RPMI7951 (cell line): Measurements from ENCODE around the gene BOK. TPM values are rescaled to one million over a fixed set of nuclear protein-coding genes. Genes with fewer than 3 reads are reported as not detected.
"Not testable (repeated sequence)": the region's sequence is repeated elsewhere in the genome, so short reads cannot be mapped to it uniquely, and the experiment has no call there.

Experiments
- DNase-seq: peaks from one replicate; pipeline ENCODE4 v3.0.0-alpha.2; 2012; ENCODE audit warnings: low read depth
- total RNA-seq: library from RNA; depleted of rRNA; stranded (reverse); fragments of >200 nt; shearing (Covaris generic); gene quantifications from 2 replicates; pipeline ENCODE4 v1.2.3, GENCODE V29; 2014; rRNA removed

BOK gene
- 13.1 and 13.2 TPM in 2 replicates for total RNA-seq

- peak; percentile 83 for DNase-seq
Measured at GRCh38 chr2:241558532-241559322, at the start of gene BOK. TSS of gene BOK (plus strand) at chr2:241558745. CDS start at chr2:241559484, 739 bp downstream.

- DNase-seq, result no peak
Measured at GRCh38 chr2:241509155-241509784, 49.3 kb upstream of the BOK start.

- DNase-seq, result no peak
Measured at GRCh38 chr2:241511091-241511741, 47.3 kb upstream of the BOK start.

- DNase-seq, result no peak
Measured at GRCh38 chr2:241514553-241514952, 44.0 kb upstream of the BOK start.

GRCh38 chr2:241514986-241515737 is 43.4 kb upstream of the BOK start:
- DNase-seq, result no peak

GRCh38 chr2:241516520-241516965 is 42.0 kb upstream of the BOK start:
- DNase-seq, result peak; percentile 15

- no peak for DNase-seq
Measured at GRCh38 chr2:241517297-241517696, 41.2 kb upstream of the BOK start.

GRCh38 chr2:241519669-241520068 is 38.9 kb upstream of the BOK start:
- peak; percentile 55 for DNase-seq

GRCh38 chr2:241522477-241522876 is 36.1 kb upstream of the BOK start:
- DNase-seq, result no peak

GRCh38 chr2:241525818-241526780 is 32.4 kb upstream of the BOK start:
- not testable (repeated sequence) for DNase-seq

- DNase-seq, result no peak
Measured at GRCh38 chr2:241530571-241530970, 28.0 kb upstream of the BOK start.

GRCh38 chr2:241531161-241531722 is 27.3 kb upstream of the BOK start:
- DNase-seq, result no peak

GRCh38 chr2:241532168-241532567 is 26.4 kb upstream of the BOK start:
- no peak for DNase-seq

GRCh38 chr2:241532733-241533601 is 25.6 kb upstream of the BOK start:
- no peak for DNase-seq

GRCh38 chr2:241534293-241534692 is 24.3 kb upstream of the BOK start:
- DNase-seq, result no peak

- DNase-seq, result no peak
Measured at GRCh38 chr2:241534701-241535375, 23.7 kb upstream of the BOK start.

- DNase-seq, result no peak
Measured at GRCh38 chr2:241535871-241536655, 22.5 kb upstream of the BOK start.
